Measurements from ENCODE around the gene PORCN. TPM values are rescaled to one million over a fixed set of nuclear protein-coding genes. Genes with fewer than 3 reads are reported as not detected.
A peak's percentile ranks its signal among the peaks of the same experiment; 100 is the strongest.

Gene PORCN
- total RNA-seq, result 10 to 100 TPM; 51.1 to 54.4 TPM
- 40.1 TPM for polyA plus RNA-seq (2013, experiment 1 of 2)
- 45.9 TPM for polyA plus RNA-seq (2013, experiment 2 of 2)
- long read RNA-seq, experiment 1, partial matches to known transcripts, result 5 of 20 reads
- long read RNA-seq, experiment 1, other reads (novel, unspliced or antisense), result 13 of 20 reads
- long read RNA-seq, experiment 2, transcript PORCN-204 (13 exons, 1,672 nt), result major isoform, 15 of 96 reads
- long read RNA-seq, experiment 2, partial matches to known transcripts, result 5 of 96 reads
- long read RNA-seq, experiment 2, other reads (novel, unspliced or antisense), result 72 of 96 reads
- long read RNA-seq, experiment 3, transcript PORCN-202 (14 exons, 1,848 nt), result minor isoform, 9 of 191 reads
- long read RNA-seq, experiment 3, transcript PORCN-204 (13 exons, 1,672 nt), result major isoform, 39 of 191 reads
- long read RNA-seq, experiment 3, partial matches to known transcripts, result 18 of 191 reads
- long read RNA-seq, experiment 3, other reads (novel, unspliced or antisense), result 125 of 191 reads
- long read RNA-seq, experiment 4, transcript PORCN-204 (13 exons, 1,672 nt), result major isoform, 22 of 68 reads
- long read RNA-seq, experiment 4, partial matches to known transcripts, result 1 of 68 reads
- long read RNA-seq, experiment 4, other reads (novel, unspliced or antisense), result 45 of 68 reads

- Mint-ChIP-seq H3K4me1 (peaks cover 8% of the 10 kb centered on the region), H3K27ac (peak within 1 kb of the TSS; percentile 85), H3K36me3 (ENCODE audit: low read depth) (peaks cover 13% of the 10 kb centered on the region), H3K27me3 (ENCODE audit: insufficient read depth) (no peaks in the 10 kb centered on the region), H3K4me3 (peak within 1 kb of the TSS; percentile 77), H3K9me3 (peaks cover 58% of the 10 kb centered on the region)
- Histone ChIP-seq H3K9ac (ENCODE audit: extremely low read depth, low read length, poor library complexity, severe bottlenecking) (peak within 1 kb of the TSS; percentile 55), H3K4me3 (ENCODE audit: low read length) (peak within 1 kb of the TSS; percentile 80), H3K9me3 (ENCODE audit: control insufficient read depth, low read length) (no peaks in the 10 kb centered on the region), H3K4me1 (ENCODE audit: control insufficient read depth, insufficient read depth, low read length) (no peaks in the 10 kb centered on the region), H3K36me3 (ENCODE audit: control insufficient read depth, insufficient read depth, low read length) (peaks cover 25% of the 10 kb centered on the region), H3K27ac (ENCODE audit: low read depth, low read length) (no peak within 1 kb of the TSS), H3K27me3 (ENCODE audit: control insufficient read depth, insufficient read depth, low read length, poor library complexity, severe bottlenecking) (no peaks in the 10 kb centered on the region)
- WGBS, 2 experiments (ENCODE audit: insufficient coverage in 1 of 2, insufficient read length in 1 of 2), result 0% methylated on average over 2 to 47 of the region's 65 CpGs
- peak; percentile 90 for DNase-seq
- TF ChIP-seq CTCF (conservative IDR thresholded peaks at IDR 0.05), result no peak
Observed at GRCh38 chrX:48508400-48509244, at the start of gene PORCN. TSS of gene PORCN (plus strand) at chrX:48508992. CDS start at chrX:48509821, 829 bp downstream.

GRCh38 chrX:48459483-48459882 lies 49.3 kb upstream of the PORCN start:
- no peaks in the 10 kb centered on the region for H3K9me3 ChIP-seq (ENCODE audit: control insufficient read depth, low read length)
- Mint-ChIP-seq H3K36me3 (ENCODE audit: low read depth) (peaks cover 47% of the 10 kb centered on the region), H3K4me3 (no peak overlapping the region), H3K27me3 (ENCODE audit: insufficient read depth) (no peaks in the 10 kb centered on the region), H3K4me1 (peaks cover 4% of the 10 kb centered on the region), H3K27ac (no peak overlapping the region), H3K9me3 (peaks cover 70% of the 10 kb centered on the region)
- no peak for TF ChIP-seq CTCF (conservative IDR thresholded peaks at IDR 0.05)
- peaks cover 37% of the 10 kb centered on the region for H3K36me3 ChIP-seq (ENCODE audit: control insufficient read depth, insufficient read depth, low read length)
- DNase-seq, result no peak
- no peak overlapping the region for H3K9ac ChIP-seq (ENCODE audit: extremely low read depth, low read length, poor library complexity, severe bottlenecking)
- no peaks in the 10 kb centered on the region for H3K27me3 ChIP-seq (ENCODE audit: control insufficient read depth, insufficient read depth, low read length, poor library complexity, severe bottlenecking)
- no peak overlapping the region for H3K27ac ChIP-seq (ENCODE audit: low read depth, low read length)
- no peak overlapping the region for H3K4me3 ChIP-seq (ENCODE audit: low read length)
- no peaks in the 10 kb centered on the region for H3K4me1 ChIP-seq (ENCODE audit: control insufficient read depth, insufficient read depth, low read length)
- 99 to 100% methylated on average over 2 to 6 of the region's 6 CpGs for WGBS, 2 experiments (ENCODE audit: insufficient coverage in 1 of 2, insufficient read length in 1 of 2)

GRCh38 chrX:48460031-48460430 lies 48.8 kb upstream of the PORCN start:
- no peak for DNase-seq
- H3K27ac Mint-ChIP-seq, result no peak overlapping the region
- no peak overlapping the region for H3K4me3 Mint-ChIP-seq
- no peaks in the 10 kb centered on the region for H3K27me3 ChIP-seq (ENCODE audit: control insufficient read depth, insufficient read depth, low read length, poor library complexity, severe bottlenecking)
- no peak overlapping the region for H3K4me3 ChIP-seq (ENCODE audit: low read length)
- TF ChIP-seq CTCF (conservative IDR thresholded peaks at IDR 0.05), result no peak
- H3K9ac ChIP-seq (ENCODE audit: extremely low read depth, low read length, poor library complexity, severe bottlenecking), result no peak overlapping the region
- WGBS, 2 experiments (ENCODE audit: insufficient coverage in 1 of 2, insufficient read length in 1 of 2), result 100% methylated on average over 3 of the region's 3 CpGs; no CpG with 5 or more reads in 1 of the 2 experiments
- H3K36me3 Mint-ChIP-seq (ENCODE audit: low read depth), result peaks cover 48% of the 10 kb centered on the region
- peaks cover 69% of the 10 kb centered on the region for H3K9me3 Mint-ChIP-seq
- H3K4me1 ChIP-seq (ENCODE audit: control insufficient read depth, insufficient read depth, low read length), result no peaks in the 10 kb centered on the region
- H3K9me3 ChIP-seq (ENCODE audit: control insufficient read depth, low read length), result no peaks in the 10 kb centered on the region
- H3K27ac ChIP-seq (ENCODE audit: low read depth, low read length), result no peak overlapping the region
- peaks cover 4% of the 10 kb centered on the region for H3K4me1 Mint-ChIP-seq
- H3K27me3 Mint-ChIP-seq (ENCODE audit: insufficient read depth), result no peaks in the 10 kb centered on the region
- H3K36me3 ChIP-seq (ENCODE audit: control insufficient read depth, insufficient read depth, low read length), result peaks cover 40% of the 10 kb centered on the region

All from endodermal cell (in vitro differentiated cells).